Testis (tissue), 3 donors: ENCODE results near the gene CASK. TPM values are rescaled to one million over a fixed set of nuclear protein-coding genes. Genes with fewer than 3 reads are reported as not detected.
A peak's percentile ranks its signal among the peaks of the same experiment; 100 is the strongest.

Experiments
- DNase-seq: peaks from one replicate; pipeline ENCODE4 v3.0.0-alpha.2; 2019
- H3K27ac ChIP-seq, 2 donors: fragments of 200-600 bp; sonication (generic); one replicate each; pipeline ENCODE4 v1.5.1; 2019
- H3K27me3 ChIP-seq: fragments of 200-600 bp; sonication (generic); one replicate; pipeline ENCODE4 v1.5.1; 2019
- H3K36me3 ChIP-seq: fragments of 200-600 bp; sonication (generic); one replicate; pipeline ENCODE4 v1.5.1; 2017; ENCODE audit warnings: low read depth; ENCODE audit errors: missing control alignments
- H3K4me1 ChIP-seq: fragments of 200-600 bp; sonication (generic); one replicate; pipeline ENCODE4 v1.5.1; 2019
- H3K4me3 ChIP-seq, 2 donors: fragments of 200-600 bp; sonication (generic); one replicate each; pipeline ENCODE4 v1.5.1; 2017 to 2019
- H3K9me3 ChIP-seq: fragments of 200-600 bp; sonication (generic); one replicate; pipeline ENCODE4 v1.5.1; 2017
- POLR2A ChIP-seq: fragments of 450-650 bp; IDR thresholded peaks from one replicate; pipeline ENCODE4 v1.6.1; 2017; ENCODE audit warnings: antibody characterized with exemption, mild to moderate bottlenecking, moderate library complexity
- WGBS, 2 donors: methylation state at CpG; one replicate each; pipeline ENCODE4 v1.1.5; 2018; 5-methylcytosine and 5-hydroxymethylcytosine counted together
- intact Hi-C: fragments of 100-400 bp; cut with DNase I; formaldehyde crosslinking; loops from one replicate; pipeline ENCODE4 v1.15.1; 2023; ENCODE audit warnings: low total_unique reads
- polyA plus RNA-seq: library from polyadenylated mRNA; stranded (reverse); fragments of 350-450 nt; fragmentation: Illumina TruSeq; extraction: RNeasy Lipid Tissue Mini Kit (QIAGEN cat#74804); gene quantifications from one replicate; pipeline ENCODE4 v1.2.3, GENCODE V29; 2014; ENCODE audit warnings: low read depth, low replicate concordance; ENCODE audit not compliant: insufficient read depth
- total RNA-seq, 2 donors: library from RNA; depleted of rRNA; stranded (reverse); fragments of >200 nt; gene quantifications; one replicate each; pipeline ENCODE4 v1.2.3, GENCODE V29; 2016
- TF ChIP-seq, protein P1 (sequence below), 3 experiments: fragments of 450-650 bp in 2 of 3; fragments of 200-600 bp in 1 of 3; sonication (generic) in 1 of 3; IDR thresholded peaks; one replicate each; pipeline ENCODE4 v1.5.1; 2016 to 2019; ENCODE audit warnings: antibody characterized with exemption in 3 of 3, mild to moderate bottlenecking in 2 of 3, moderate library complexity in 1 of 3

The CASK gene
- total and polyA plus RNA-seq, 3 donors from 2014 or later = 8.5 to 20.9 (median 14.5) TPM

DNA sequence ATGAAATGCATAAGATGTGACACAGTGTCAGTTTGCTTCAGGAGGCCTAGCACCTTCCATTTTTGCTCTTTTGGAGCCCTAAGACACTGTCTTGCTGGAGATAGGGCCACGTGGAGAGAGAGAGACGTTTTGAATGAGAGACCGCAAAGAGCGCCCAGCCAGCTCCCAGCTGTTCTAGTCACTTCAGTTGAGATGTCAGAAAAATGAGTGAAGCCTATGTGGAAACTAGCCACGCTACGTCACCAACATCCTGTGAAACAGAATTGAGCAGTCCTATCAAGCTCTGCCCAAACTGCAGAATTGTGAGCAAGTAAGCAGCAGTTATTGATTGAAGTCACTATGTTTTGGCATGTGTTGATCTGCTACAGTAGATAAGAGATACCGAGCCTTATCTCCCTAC, 186.3 kb downstream of the CASK start:
- WGBS, 2 donors = 80 to 83% methylated on average over 7 of the region's 7 CpGs

DNA sequence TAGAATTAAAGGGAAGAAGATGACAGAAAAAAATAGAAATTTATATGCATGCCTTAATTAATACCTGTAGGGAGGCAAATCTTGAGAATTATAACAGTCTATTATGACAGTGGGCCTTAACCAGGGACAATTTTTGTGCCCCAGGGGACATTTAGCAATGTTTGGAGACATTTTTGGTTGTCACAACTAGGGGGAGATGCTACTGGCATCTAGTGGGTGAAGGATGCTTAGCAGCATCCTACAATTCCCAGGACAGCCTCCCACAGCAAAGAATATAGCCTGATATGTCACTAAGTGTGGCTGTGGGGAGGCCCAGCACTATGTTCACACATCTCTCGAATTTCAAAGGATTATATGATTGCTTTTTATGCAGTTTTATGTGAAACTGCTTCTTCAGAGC, 188.8 kb downstream of the CASK start:
- TF ChIP-seq POLR2A = no peak
- TF ChIP-seq, protein P1, sequence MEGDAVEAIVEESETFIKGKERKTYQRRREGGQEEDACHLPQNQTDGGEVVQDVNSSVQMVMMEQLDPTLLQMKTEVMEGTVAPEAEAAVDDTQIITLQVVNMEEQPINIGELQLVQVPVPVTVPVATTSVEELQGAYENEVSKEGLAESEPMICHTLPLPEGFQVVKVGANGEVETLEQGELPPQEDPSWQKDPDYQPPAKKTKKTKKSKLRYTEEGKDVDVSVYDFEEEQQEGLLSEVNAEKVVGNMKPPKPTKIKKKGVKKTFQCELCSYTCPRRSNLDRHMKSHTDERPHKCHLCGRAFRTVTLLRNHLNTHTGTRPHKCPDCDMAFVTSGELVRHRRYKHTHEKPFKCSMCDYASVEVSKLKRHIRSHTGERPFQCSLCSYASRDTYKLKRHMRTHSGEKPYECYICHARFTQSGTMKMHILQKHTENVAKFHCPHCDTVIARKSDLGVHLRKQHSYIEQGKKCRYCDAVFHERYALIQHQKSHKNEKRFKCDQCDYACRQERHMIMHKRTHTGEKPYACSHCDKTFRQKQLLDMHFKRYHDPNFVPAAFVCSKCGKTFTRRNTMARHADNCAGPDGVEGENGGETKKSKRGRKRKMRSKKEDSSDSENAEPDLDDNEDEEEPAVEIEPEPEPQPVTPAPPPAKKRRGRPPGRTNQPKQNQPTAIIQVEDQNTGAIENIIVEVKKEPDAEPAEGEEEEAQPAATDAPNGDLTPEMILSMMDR (IDR thresholded peaks at IDR 0.05) = peak in 1 of 3 experiments; percentile 30
- Histone ChIP-seq H3K27me3 (no peaks in the 10 kb centered on the region), H3K9me3 (no peaks in the 10 kb centered on the region), H3K27ac (no peak overlapping the region), H3K36me3 (no peaks in the 10 kb centered on the region), H3K4me1 (no peaks in the 10 kb centered on the region), H3K4me3 (no peak overlapping the region)
- intact Hi-C loops = no loop called here
- DNase-seq = no peak
- WGBS, 2 donors = 39 to 64% methylated on average over 1 of the region's 1 CpG

More for the DNA sequence above, 186.3 kb downstream of the CASK start:
- Histone ChIP-seq H3K27ac (no peak overlapping the region), H3K4me1 (no peaks in the 10 kb centered on the region), H3K9me3 (no peaks in the 10 kb centered on the region), H3K4me3 (no peak overlapping the region), H3K27me3 (no peaks in the 10 kb centered on the region), H3K36me3 (no peaks in the 10 kb centered on the region)
- no peak for DNase-seq
- intact Hi-C loops = no loop called here
- TF ChIP-seq POLR2A = no peak
- TF ChIP-seq, protein P1 (IDR thresholded peaks at IDR 0.05) = no peak

DNA sequence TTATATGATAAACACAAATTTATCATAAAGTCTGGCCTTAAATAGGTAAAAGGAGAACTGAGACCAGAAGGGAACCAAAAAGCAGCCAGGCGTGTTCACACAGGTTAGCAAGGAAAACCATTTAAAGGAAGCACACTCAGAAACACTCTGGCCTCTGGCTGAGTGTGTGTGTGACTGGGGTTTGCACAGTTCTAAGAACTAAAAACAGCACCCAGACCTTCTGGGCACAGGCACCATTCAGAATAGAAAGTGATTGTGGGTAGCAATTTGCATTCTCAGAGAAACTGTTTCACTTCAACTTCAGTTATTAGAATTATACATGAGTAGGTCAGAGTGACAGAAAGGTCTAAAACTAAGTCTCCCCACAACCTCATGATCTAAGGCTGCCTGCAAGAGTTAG, 189.4 kb downstream of the CASK start:
- DNase-seq = no peak
- TF ChIP-seq, protein P1 (IDR thresholded peaks at IDR 0.05) = no peak
- no peak for TF ChIP-seq POLR2A
- Histone ChIP-seq H3K4me1 (no peaks in the 10 kb centered on the region), H3K9me3 (no peaks in the 10 kb centered on the region), H3K27me3 (no peaks in the 10 kb centered on the region), H3K4me3 (no peak overlapping the region), H3K36me3 (no peaks in the 10 kb centered on the region), H3K27ac (no peak overlapping the region)
- intact Hi-C loops = no loop called here
- WGBS, 2 donors = 86 to 87% methylated on average over 1 of the region's 1 CpG

DNA sequence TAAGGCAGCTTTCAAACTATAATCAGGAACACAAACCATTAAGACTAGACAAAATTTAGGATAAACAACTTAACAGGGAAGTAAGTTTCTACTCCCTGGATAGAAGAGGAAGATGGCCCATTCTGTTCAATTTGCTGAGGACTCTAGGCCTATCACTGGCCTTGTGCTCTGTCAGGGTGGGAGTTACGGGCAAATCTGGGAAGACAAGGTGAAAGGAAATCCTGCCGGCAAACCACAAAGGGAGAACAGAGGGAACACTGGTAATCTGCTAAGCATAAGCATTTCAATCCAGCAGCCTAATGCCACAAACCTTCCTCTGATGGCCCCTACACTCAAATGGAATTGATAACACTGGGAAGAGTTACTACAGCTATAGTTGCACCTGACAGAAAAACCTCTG, 191.1 kb downstream of the CASK start:
- H3K27me3 ChIP-seq = no peaks in the 10 kb centered on the region
- H3K36me3 ChIP-seq = no peaks in the 10 kb centered on the region
- WGBS, 2 donors = 69 to 76% methylated on average over 2 of the region's 2 CpGs
- H3K4me1 ChIP-seq = no peaks in the 10 kb centered on the region
- no peaks in the 10 kb centered on the region for H3K9me3 ChIP-seq
- TF ChIP-seq POLR2A = no peak
- TF ChIP-seq, protein P1 (IDR thresholded peaks at IDR 0.05) = no peak
- no peak for DNase-seq
- no peak overlapping the region for H3K4me3 ChIP-seq
- intact Hi-C loops = no loop called here
- H3K27ac ChIP-seq = no peak overlapping the region

DNA sequence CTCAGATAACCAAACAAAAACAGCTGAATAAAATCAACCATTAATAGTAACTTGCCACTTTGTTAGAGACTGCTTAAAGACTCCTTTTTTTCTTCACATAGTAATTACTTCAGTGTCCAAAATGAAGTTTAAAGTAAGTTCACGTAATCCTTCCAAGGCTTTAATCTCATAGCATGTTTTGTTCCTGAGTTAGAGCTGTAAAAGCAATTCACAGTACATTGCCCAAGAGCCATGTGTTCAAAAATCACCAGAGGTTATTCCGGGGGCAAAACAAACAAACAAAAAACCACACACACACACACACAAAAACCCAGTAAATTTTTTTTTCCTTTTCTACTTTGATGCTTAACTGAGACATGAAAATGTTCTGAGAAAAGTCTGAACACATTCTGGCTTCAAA, 193.3 kb downstream of the CASK start:
- WGBS, 2 donors = 55 to 56% methylated on average over 2 of the region's 2 CpGs
- Histone ChIP-seq H3K4me3 (no peak overlapping the region), H3K27me3 (no peaks in the 10 kb centered on the region), H3K27ac (no peak overlapping the region), H3K36me3 (no peaks in the 10 kb centered on the region), H3K9me3 (no peaks in the 10 kb centered on the region), H3K4me1 (no peaks in the 10 kb centered on the region)
- no peak for DNase-seq
- intact Hi-C loops = no loop called here
- no peak for TF ChIP-seq POLR2A
- TF ChIP-seq, protein P1 (IDR thresholded peaks at IDR 0.05) = no peak
